HEK293T (cell line): ENCODE results near the gene RIPOR1.

Source experiments
- ARNT ChIP-seq: fragments of 450-650 bp; IDR thresholded peaks from 2 replicates; pipeline ENCODE4 v1.6.1; 2017; ENCODE audit warnings: mild to moderate bottlenecking
- FOXM1 ChIP-seq: fragments of 450-650 bp; IDR thresholded peaks from 2 replicates; pipeline ENCODE4 v1.6.1; 2017; ENCODE audit warnings: mild to moderate bottlenecking, borderline replicate concordance
- TARDBP ChIP-seq: fragments of 450-650 bp; IDR thresholded peaks from 2 replicates; pipeline ENCODE4 v1.6.1; 2016

GRCh38 chr16:67530013-67530939, 1.6 kb downstream of the RIPOR1 start:
- TF ChIP-seq ARNT = no peak
- no peak for TF ChIP-seq FOXM1
- TF ChIP-seq TARDBP = no peak
